ENCODE measurements around the gene SCYL1. TPM values are rescaled to one million over a fixed set of nuclear protein-coding genes. Genes with fewer than 3 reads are reported as not detected.
A peak's percentile ranks its signal among the peaks of the same experiment; 100 is the strongest.
"Not testable (repeated sequence)": the region's sequence is repeated elsewhere in the genome, so short reads cannot be mapped to it uniquely, and the experiment has no call there.

SCYL1 gene
- total RNA-seq, 2 experiments from 2014 or later = 74.2 to 74.9 TPM

- not testable (repeated sequence) for DNase-seq; H3K9me3 Mint-ChIP-seq; ATAC-seq (ENCODE audit: low read depth); H3K27me3 Mint-ChIP-seq; H3K36me3 Mint-ChIP-seq
- POLR2A ChIA-PET = interaction anchor here (1.1 to 3.7 kb wide), 5 partner anchors 14 to 137 kb away, joined by 3 to 28 read pairs (median 4); partner anchors contain the start of genes FRMD8, MALAT1, NEAT1 and SIPA1
- Mint-ChIP-seq H3K4me3 (peak overlapping the region; percentile 80), H3K27ac (peak overlapping the region; percentile 93), H3K4me1 (peaks cover 36% of the 10 kb centered on the region)
These were observed 1.3 kb upstream of the SCYL1 start for GRCh38 chr11:65523631-65523968.

DNA sequence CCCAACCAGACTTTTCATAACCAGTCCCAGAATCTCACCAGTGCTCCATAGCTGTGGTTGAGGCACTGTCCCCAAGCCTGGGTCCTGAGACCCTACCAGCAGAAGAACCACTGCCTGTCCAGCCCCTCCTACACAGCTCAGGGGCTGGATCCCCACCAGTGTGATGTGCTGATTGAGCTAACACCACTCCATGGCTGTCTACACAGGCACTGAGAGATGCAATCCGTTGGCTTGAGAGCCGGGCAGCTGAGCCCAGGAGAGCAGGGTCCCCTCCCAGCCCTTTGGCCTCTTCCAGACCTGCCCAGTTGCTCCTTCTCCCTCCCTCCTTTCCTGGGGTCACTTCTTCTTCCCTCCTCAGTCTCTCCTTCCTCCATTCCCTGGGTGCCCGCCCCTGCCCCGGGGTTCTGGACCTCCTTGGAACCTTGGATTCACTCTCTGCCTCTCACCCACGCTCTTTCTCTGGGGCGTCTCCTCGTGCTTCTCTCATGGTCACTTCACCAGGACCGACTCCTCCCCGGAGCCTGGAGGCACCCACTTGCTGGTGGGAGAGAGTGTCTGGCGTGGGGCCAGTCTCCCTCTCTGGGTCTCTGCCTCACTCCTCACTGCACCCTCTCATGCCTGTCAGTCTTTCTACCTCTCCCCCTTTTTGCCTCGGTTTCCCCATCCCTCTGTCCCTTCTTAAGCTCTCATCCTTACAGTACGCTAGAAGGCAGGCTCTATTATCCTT is 706 bp upstream of the SCYL1 start:
- Mint-ChIP-seq H3K9me3 (no peaks in the 10 kb centered on the region), H3K36me3 (peaks cover 8% of the 10 kb centered on the region), H3K27me3 (no peaks in the 10 kb centered on the region), H3K4me1 (peaks cover 39% of the 10 kb centered on the region), H3K4me3 (peak overlapping the region; percentile 80), H3K27ac (peak overlapping the region; percentile 93)
- peak; percentile 15 for ATAC-seq (ENCODE audit: low read depth)
- POLR2A ChIA-PET = interaction anchor here (1.0 to 3.7 kb wide), 18 partner anchors 13 to 262 kb away, joined by 3 to 28 read pairs (median 4); partner anchors contain the start of genes FRMD8, MALAT1, NEAT1 and PCNX3
- DNase-seq = peak; percentile 50

DNA sequence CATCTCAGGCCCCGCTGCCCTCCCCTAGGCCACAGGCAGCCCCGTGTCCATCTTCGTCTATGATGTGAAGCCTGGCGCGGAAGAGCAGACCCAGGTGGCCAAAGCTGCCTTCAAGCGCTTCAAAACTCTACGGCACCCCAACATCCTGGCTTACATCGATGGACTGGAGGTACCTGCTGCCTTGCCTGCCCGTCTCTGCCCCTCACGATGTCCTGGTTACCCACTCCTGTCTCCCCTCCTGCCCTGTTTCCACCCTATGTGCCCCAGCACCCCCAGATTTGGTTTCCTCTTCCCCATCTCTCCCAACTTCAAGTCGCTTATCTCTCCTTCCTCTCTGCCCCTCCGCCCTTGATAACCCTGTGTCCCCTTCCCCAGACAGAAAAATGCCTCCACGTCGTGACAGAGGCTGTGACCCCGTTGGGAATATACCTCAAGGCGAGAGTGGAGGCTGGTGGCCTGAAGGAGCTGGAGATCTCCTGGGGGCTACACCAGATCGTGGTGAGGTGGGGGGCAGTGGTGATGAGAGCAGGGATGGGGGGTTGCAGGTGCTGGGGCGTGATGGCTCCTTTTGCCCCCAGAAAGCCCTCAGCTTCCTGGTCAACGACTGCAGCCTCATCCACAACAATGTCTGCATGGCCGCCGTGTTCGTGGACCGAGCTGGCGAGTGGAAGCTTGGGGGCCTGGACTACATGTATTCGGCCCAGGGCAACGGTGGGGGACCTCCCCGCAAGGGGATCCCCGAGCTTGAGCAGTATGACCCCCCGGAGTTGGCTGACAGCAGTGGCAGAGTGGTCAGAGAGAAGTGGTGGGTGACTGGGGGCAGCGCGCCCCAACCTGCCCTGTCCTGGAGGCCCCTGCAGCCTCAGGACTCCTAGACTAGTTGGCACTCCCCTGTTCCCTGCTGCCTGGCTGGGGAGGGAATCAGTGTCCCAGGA is 930 bp downstream of the SCYL1 start:
- POLR2A ChIA-PET = interaction anchor here (0.5 to 3.7 kb wide), 22 partner anchors 8 to 1865 kb away, joined by 3 to 28 read pairs (median 4); partner anchors contain the start of genes EHBP1L1, FAM89B, MALAT1 and PCNX3

GRCh38 chr11:65526744-65527143 is 1.9 kb downstream of the SCYL1 start:
- DNase-seq (no peak), ATAC-seq (ENCODE audit: low read depth) (no peak)
- Mint-ChIP-seq H3K4me1 (peaks cover 47% of the 10 kb centered on the region), H3K4me3 (peak overlapping the region; percentile 20), H3K27ac (peak overlapping the region; percentile 30), H3K36me3 (peaks cover 12% of the 10 kb centered on the region), H3K27me3 (no peaks in the 10 kb centered on the region), H3K9me3 (no peaks in the 10 kb centered on the region)
- POLR2A ChIA-PET = interaction anchor here (0.6 to 3.7 kb wide), 2 partner anchors 9 to 28 kb away, joined by 3 to 28 read pairs; partner anchors contain the start of gene MALAT1

More for the DNA sequence above, 930 bp downstream of the SCYL1 start:
- Mint-ChIP-seq H3K36me3 (peaks cover 9% of the 10 kb centered on the region), H3K9me3 (no peaks in the 10 kb centered on the region), H3K27me3 (no peaks in the 10 kb centered on the region), H3K4me3 (peak overlapping the region; percentile 87), H3K27ac (peak overlapping the region; percentile 65), H3K4me1 (peaks cover 47% of the 10 kb centered on the region)
- ATAC-seq (ENCODE audit: low read depth) = peak; percentile 24
- DNase-seq = no peak

- no peak for DNase-seq
- ATAC-seq (ENCODE audit: low read depth) = no peak
- POLR2A ChIA-PET = interaction anchor here (1.4 kb wide), 1 partner anchor 9 kb away, joined by 4 read pairs; no protein-coding TSS in a partner anchor
- Mint-ChIP-seq H3K9me3 (no peaks in the 10 kb centered on the region), H3K27ac (peak overlapping the region; percentile 50), H3K36me3 (peaks cover 13% of the 10 kb centered on the region), H3K4me1 (peaks cover 29% of the 10 kb centered on the region), H3K4me3 (no peak overlapping the region), H3K27me3 (no peaks in the 10 kb centered on the region)
These were observed 4.0 kb downstream of the SCYL1 start for GRCh38 chr11:65528819-65529350.

DNA sequence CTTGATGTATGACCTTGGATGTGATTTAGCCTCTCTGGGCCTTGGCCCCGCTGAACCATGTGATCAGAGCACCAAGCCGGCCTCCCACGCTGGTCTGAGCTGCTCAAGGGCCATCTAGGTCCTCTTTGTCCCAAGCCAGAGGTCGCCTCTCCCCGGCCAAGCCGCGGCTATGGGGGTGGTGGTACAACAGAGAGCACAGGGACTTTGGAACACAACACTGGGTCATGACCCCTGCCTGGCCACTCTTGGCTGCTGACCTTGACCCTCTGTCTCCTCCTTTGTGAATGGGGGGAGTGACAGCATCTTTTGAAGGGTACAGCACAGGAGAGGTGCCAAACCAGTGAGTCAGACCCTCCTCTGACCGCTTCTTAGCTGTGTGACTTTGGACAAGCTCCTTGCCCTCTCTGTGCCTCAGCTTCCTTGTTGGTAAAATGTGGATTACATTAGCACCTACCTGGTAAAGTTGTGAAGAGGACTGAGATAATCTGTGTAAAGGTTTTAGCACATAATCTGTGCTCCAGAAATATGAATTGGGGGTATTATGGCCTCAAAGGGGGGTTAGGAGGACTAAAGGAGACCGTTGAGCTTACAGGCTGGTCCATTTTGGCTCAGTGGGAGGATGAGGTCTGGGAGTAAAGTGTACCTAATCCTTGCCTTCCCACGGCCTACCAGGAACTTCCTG is 4.7 kb downstream of the SCYL1 start:
- no peaks in the 10 kb centered on the region for H3K27me3 Mint-ChIP-seq
- no peak overlapping the region for H3K4me3 Mint-ChIP-seq
- H3K27ac Mint-ChIP-seq = peak overlapping the region; percentile 79

DNA sequence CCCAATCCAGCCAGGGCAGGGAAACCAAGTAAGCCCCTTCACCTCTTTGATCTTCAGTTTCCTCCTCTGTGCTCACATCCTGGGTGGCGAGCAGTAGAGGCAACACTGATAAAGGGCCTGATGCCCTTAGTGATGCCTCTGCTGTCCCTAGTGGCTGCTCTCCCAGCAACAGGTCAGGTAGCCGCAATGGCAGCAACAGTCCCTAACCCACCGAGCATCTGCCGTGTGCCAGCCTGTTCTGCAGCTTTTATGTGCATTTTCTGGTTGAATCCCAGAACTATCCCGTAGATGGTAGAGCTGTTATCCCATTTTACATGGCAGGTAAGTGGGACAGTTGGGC is 5.2 kb downstream of the SCYL1 start:
- DNase-seq (no peak), ATAC-seq (ENCODE audit: low read depth) (peak; percentile 83)
- H3K4me1 Mint-ChIP-seq = peaks cover 23% of the 10 kb centered on the region
- H3K4me3 Mint-ChIP-seq = no peak overlapping the region
- no peaks in the 10 kb centered on the region for H3K27me3 Mint-ChIP-seq
- POLR2A ChIA-PET = interaction anchor here (1.2 to 2.2 kb wide), 3 partner anchors 8 to 22 kb away, joined by 3 to 7 read pairs (median 4); no protein-coding TSS in a partner anchor
- H3K9me3 Mint-ChIP-seq = no peaks in the 10 kb centered on the region
- H3K27ac Mint-ChIP-seq = peak overlapping the region; percentile 79
- peaks cover 18% of the 10 kb centered on the region for H3K36me3 Mint-ChIP-seq

More for the DNA sequence above, 4.7 kb downstream of the SCYL1 start:
- ATAC-seq (ENCODE audit: low read depth) (no peak), DNase-seq (no peak)
- POLR2A ChIA-PET = interaction anchor here (1.2 to 2.2 kb wide), 3 partner anchors 9 to 22 kb away, joined by 3 to 7 read pairs (median 4); no protein-coding TSS in a partner anchor
- Mint-ChIP-seq H3K9me3 (no peaks in the 10 kb centered on the region), H3K4me1 (peaks cover 23% of the 10 kb centered on the region), H3K36me3 (peaks cover 16% of the 10 kb centered on the region)

DNA sequence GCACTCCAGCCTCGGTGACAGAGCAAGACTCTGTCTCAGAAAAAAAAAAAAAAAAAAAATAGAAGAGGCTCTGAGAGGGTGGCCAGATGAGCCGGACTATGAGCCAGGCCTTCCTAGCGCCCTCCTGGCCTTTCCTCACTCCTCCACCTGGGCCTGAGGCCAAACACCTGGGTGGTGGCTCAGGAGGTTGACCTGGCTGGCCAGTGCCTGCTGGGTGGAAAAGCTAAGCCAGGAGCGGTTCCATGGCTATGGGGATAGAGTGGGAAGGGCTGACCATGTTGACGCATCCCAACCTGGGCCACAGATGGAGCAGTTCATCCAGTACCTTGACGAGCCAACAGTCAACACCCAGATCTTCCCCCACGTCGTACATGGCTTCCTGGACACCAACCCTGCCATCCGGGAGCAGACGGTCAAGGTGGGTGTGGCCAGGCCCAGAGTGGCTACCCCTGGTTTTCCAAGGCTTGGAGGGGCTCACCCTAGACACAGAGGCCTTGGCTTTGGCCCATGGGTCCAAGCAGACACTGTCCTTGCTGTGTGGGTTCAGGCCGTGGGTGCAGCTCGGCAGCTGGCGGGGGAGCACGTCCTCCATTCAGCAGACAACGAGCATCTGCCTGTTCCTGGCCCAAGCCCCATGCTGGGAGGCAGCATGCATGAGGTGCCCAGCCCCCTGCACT is 7.6 kb downstream of the SCYL1 start:
- ATAC-seq (ENCODE audit: low read depth) (no peak), DNase-seq (no peak)
- POLR2A ChIA-PET = interaction anchor here (0.6 kb wide), 1 partner anchor 63 kb away, joined by 3 read pairs; no protein-coding TSS in a partner anchor
- H3K27me3 Mint-ChIP-seq = no peaks in the 10 kb centered on the region
- no peak overlapping the region for H3K4me3 Mint-ChIP-seq
- peaks cover 16% of the 10 kb centered on the region for H3K36me3 Mint-ChIP-seq
- H3K4me1 Mint-ChIP-seq = peaks cover 16% of the 10 kb centered on the region
- H3K27ac Mint-ChIP-seq = no peak overlapping the region
- no peaks in the 10 kb centered on the region for H3K9me3 Mint-ChIP-seq

DNA sequence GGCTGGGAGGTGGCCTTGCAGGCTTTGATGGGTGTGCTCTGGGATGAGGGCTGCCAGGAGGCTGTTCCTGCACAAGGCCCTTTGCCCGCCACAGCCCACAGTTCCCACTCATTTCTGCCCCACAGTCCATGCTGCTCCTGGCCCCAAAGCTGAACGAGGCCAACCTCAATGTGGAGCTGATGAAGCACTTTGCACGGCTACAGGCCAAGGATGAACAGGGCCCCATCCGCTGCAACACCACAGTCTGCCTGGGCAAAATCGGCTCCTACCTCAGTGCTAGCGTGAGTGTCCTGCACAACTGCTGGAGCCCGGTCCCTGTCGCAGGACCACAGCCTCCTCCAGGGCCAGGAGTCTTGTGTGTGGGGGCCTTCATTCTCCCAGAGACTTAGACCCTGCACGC is 10.2 kb downstream of the SCYL1 start:
- H3K27ac Mint-ChIP-seq = no peak overlapping the region
- H3K4me3 Mint-ChIP-seq = no peak overlapping the region
- no peaks in the 10 kb centered on the region for H3K27me3 Mint-ChIP-seq
- POLR2A ChIA-PET = no interaction called here
- peaks cover 10% of the 10 kb centered on the region for H3K36me3 Mint-ChIP-seq
- ATAC-seq (ENCODE audit: low read depth) (no peak), DNase-seq (no peak)
- H3K4me1 Mint-ChIP-seq = peaks cover 5% of the 10 kb centered on the region
- H3K9me3 Mint-ChIP-seq = no peaks in the 10 kb centered on the region

DNA sequence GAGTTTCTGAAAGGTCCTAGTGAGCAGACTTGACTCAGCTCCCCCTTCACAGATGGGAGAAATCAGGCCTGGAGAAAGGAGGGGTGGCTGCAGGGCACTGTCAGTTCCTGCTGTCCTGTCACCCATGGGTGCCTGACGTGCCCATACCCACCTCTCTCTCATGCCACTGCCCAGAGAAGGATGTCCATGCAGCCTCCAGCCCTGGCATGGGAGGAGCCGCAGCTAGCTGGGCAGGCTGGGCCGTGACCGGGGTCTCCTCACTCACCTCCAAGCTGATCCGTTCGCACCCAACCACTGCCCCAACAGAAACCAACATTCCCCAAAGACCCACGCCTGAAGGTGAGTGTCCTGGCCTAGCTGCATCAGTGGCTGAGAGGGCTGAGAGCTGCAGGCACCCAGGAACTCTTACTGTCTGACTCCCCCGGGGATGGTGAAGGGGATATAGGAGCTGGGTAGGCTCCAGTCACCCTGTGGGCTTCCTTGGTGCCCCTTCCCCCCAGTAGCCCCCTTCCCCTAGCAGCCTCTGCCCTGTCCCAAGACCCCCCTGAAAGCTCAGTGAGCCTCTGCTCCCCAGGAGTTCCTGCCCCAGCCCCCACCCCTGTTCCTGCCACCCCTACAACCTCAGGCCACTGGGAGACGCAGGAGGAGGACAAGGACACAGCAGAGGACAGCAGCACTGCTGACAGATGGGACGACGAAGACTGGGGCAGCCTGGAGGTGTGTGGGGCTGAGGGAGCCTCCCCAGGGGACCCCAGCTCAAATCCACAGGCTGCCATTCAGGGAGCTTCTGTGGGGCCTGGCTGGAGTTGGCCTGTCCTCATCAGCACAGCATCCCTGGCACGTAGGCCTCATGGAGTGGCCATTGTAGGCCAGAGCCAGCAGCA is 11.8 kb downstream of the SCYL1 start:
- peak overlapping the region; percentile 0 for H3K27ac Mint-ChIP-seq
- DNase-seq (no peak), ATAC-seq (ENCODE audit: low read depth) (no peak)
- H3K4me1 Mint-ChIP-seq = peaks cover 3% of the 10 kb centered on the region
- peaks cover 6% of the 10 kb centered on the region for H3K36me3 Mint-ChIP-seq
- POLR2A ChIA-PET = interaction anchor here (0.7 to 2.2 kb wide), 3 partner anchors 12 to 78 kb away, joined by 3 to 11 read pairs (median 3); partner anchors contain the start of gene SCYL1
- no peaks in the 10 kb centered on the region for H3K27me3 Mint-ChIP-seq
- no peak overlapping the region for H3K4me3 Mint-ChIP-seq
- H3K9me3 Mint-ChIP-seq = no peaks in the 10 kb centered on the region

DNA sequence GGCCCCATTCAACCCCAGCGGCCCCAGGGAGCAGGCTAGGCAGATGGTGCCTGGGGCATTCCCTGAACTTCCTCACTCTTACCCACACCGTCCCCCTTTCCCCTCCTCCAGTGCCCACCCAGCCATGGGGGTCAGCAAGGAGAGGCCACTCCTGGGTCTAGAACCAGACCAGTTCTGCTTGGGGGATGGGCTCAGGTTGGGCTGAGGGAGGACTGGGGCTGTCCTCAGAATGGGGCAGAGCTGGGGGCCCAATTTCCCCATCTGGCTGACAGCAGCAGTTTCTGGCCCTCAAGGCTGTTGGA is 12.4 kb downstream of the SCYL1 start:
- no peaks in the 10 kb centered on the region for H3K27me3 Mint-ChIP-seq
- peaks cover 6% of the 10 kb centered on the region for H3K36me3 Mint-ChIP-seq
- peaks cover 3% of the 10 kb centered on the region for H3K4me1 Mint-ChIP-seq
- ATAC-seq (ENCODE audit: low read depth) (no peak), DNase-seq (no peak)
- H3K4me3 Mint-ChIP-seq = no peak overlapping the region
- POLR2A ChIA-PET = interaction anchor here (1.1 to 2.2 kb wide), 3 partner anchors 10 to 35 kb away, joined by 4 to 11 read pairs (median 6); partner anchors contain the start of genes FAM89B and SCYL1
- no peaks in the 10 kb centered on the region for H3K9me3 Mint-ChIP-seq
- no peak overlapping the region for H3K27ac Mint-ChIP-seq
